ENCODE data around the gene NDUFB3.

DNA sequence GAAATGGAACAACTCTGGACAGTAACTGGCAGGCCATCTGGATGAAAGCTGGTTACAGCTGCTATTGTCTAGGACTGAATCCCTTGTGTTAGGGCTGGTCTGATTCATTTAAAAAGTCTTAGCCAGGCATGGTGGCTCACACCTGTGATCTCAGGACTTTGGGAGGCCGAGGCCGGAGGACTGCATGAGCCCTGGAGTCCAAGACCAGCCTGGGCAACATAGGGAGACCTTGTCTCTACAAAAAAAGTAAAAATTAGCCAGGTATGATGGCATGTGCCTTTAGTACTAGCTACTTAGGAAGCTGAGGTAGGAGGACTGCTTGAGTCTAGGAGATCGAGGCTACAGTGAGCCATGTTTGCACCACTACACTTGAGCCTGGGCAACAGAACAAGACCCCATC lies 28.7 kb downstream of the NDUFB3 start:
- TF ChIP-seq, protein P1, sequence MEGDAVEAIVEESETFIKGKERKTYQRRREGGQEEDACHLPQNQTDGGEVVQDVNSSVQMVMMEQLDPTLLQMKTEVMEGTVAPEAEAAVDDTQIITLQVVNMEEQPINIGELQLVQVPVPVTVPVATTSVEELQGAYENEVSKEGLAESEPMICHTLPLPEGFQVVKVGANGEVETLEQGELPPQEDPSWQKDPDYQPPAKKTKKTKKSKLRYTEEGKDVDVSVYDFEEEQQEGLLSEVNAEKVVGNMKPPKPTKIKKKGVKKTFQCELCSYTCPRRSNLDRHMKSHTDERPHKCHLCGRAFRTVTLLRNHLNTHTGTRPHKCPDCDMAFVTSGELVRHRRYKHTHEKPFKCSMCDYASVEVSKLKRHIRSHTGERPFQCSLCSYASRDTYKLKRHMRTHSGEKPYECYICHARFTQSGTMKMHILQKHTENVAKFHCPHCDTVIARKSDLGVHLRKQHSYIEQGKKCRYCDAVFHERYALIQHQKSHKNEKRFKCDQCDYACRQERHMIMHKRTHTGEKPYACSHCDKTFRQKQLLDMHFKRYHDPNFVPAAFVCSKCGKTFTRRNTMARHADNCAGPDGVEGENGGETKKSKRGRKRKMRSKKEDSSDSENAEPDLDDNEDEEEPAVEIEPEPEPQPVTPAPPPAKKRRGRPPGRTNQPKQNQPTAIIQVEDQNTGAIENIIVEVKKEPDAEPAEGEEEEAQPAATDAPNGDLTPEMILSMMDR (IDR thresholded peaks at IDR 0.05; ENCODE audit: insufficient read depth, low read length): no peak
- TF ChIP-seq SPI1 (IDR thresholded peaks at IDR 0.05; ENCODE audit: borderline replicate concordance, low read depth) (no peak), POLR2AphosphoS5 (IDR thresholded peaks at IDR 0.05; ENCODE audit: low read depth) (no peak)
- TF ChIP-seq, protein P2, sequence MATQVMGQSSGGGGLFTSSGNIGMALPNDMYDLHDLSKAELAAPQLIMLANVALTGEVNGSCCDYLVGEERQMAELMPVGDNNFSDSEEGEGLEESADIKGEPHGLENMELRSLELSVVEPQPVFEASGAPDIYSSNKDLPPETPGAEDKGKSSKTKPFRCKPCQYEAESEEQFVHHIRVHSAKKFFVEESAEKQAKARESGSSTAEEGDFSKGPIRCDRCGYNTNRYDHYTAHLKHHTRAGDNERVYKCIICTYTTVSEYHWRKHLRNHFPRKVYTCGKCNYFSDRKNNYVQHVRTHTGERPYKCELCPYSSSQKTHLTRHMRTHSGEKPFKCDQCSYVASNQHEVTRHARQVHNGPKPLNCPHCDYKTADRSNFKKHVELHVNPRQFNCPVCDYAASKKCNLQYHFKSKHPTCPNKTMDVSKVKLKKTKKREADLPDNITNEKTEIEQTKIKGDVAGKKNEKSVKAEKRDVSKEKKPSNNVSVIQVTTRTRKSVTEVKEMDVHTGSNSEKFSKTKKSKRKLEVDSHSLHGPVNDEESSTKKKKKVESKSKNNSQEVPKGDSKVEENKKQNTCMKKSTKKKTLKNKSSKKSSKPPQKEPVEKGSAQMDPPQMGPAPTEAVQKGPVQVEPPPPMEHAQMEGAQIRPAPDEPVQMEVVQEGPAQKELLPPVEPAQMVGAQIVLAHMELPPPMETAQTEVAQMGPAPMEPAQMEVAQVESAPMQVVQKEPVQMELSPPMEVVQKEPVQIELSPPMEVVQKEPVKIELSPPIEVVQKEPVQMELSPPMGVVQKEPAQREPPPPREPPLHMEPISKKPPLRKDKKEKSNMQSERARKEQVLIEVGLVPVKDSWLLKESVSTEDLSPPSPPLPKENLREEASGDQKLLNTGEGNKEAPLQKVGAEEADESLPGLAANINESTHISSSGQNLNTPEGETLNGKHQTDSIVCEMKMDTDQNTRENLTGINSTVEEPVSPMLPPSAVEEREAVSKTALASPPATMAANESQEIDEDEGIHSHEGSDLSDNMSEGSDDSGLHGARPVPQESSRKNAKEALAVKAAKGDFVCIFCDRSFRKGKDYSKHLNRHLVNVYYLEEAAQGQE (IDR thresholded peaks at IDR 0.05; ENCODE audit: insufficient replicate concordance, low read depth): no peak
